G401 (cell line): ENCODE measurements around the gene ZNF813. TPM values are rescaled to one million over a fixed set of nuclear protein-coding genes. Genes with fewer than 3 reads are reported as not detected.

ENCODE experiments used
- DNase-seq: peaks from one replicate; pipeline ENCODE4 v3.0.0-alpha.2; 2015; ENCODE audit warnings: low spot score
- in situ Hi-C: cut with HindIII; loops from 2 replicates; pipeline ENCODE4 v1.10.0; 2016; ENCODE audit warnings: low sequenced_read_pairs, mixed read lengths
- total RNA-seq: library from RNA; depleted of rRNA; stranded (reverse); fragments of >200 nt; shearing (Covaris generic); gene quantifications from 2 replicates; pipeline ENCODE4 v1.2.3, GENCODE V29; 2014

The ZNF813 gene
- total RNA-seq, 1 experiment from 2014 or later: 0.75 TPM

DNA sequence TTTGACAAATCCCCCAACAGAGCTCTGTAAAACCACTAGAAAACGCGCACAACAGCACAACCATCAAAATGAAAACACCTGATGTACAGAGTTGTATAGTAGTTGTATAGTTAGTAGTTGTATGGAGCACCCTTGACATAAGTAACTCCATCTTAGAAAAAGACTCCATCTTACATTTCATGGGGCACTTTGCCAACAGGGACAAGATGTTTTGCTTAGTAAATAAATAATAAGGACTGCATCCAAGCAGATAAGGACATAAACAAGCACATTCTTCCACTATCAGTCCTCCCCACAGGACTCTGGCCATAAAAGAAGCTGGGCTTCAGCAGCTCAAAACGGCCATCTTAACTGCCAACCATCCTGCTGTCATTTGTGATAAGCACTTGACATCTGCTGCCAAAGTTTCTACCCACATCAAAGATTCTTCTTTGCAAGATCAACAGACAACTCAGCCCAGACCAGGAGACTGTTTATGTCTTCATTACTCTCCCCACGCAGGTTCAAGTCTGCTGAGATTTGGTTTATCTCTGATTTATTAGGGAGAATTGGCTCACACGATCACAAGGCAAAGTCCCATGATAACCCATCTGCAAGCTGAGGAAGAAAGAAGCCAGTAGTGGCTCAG, 49.7 kb downstream of the ZNF813 start:
- no peak for DNase-seq
- in situ Hi-C loops: no loop called here

DNA sequence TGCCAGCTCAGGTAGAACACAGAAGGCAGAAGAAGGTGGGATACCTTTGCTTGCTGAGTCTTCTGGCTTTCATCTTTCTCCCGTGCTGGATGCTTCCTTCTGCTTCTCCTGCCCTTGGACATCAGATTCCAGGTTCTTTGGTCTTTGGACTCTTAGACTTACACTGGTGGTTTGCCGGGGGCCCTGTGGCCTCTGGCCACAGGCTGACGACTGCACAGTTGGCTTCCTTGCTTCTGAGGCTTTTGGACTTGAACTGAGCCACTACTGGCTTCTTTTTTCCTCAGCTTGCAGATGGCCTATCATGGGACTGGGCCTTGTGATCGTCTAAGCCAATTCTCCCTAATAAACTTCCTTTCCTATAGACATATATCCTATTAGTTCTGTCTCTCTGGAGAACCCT, 50.6 kb downstream of the ZNF813 start:
- in situ Hi-C loops: no loop called here
- DNase-seq: no peak

DNA sequence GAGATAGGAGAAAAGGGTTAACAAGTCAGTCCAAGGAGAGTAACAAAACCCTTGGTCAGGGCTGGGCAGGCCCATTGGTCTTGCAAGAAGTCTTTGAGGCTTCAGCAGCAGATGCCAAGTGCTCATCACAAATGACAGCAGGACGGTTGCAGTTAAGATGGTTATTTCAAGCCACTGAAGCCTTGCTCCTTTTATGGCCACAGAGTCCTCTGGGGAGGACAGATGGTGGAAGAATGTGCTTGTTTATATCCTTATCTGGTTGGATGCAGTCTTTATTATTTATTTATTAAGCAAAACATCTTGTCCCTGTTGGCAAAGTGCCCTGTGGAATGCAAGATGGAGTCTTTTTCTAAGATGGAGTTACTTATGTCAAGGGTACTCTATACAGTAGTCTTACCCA, 51.2 kb downstream of the ZNF813 start:
- in situ Hi-C loops: no loop called here
- no peak for DNase-seq

DNA sequence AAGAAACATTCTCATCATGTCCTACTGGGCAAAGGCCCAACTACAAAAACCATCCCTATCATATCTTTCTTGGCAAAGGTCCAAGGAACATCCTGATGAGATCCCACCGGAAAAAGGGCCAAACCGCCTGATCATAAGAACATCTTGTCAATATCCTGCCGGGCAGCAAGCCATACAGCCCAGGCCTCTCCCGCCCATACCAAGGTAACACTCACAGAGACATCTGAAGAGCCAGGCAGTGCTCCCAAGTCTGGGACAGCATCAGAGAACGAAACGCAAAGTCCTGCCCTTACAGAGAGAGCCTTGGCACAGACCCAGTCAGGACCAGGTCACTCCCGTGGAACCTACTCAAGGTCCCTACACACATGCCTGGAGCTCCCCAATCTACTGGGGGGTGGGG, 51.9 kb downstream of the ZNF813 start:
- DNase-seq: no peak
- in situ Hi-C loops: no loop called here

DNA sequence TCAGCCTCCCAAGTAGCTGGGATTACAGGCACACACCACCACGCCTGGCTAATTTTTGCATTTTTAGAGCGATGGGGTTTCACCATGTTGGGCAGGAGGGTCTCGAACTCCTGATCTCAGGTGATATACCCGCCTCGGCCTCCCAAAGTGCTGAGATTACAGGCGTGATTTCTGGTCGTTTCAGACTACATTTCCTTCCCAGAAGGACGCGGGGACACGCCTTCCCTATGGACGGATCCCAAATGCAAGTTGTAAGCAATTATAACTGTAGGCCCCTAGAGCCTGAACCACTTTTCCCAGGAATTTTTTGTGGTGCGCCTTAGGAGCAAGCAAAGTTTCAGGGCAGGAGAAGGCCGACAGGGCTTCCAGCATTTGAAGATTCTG, 52.6 kb downstream of the ZNF813 start:
- no peak for DNase-seq
- in situ Hi-C loops: no loop called here

GRCh38 chr19:53520547-53521372, 53.2 kb downstream of the ZNF813 start:
- in situ Hi-C loops: no loop called here
- DNase-seq: peak; percentile 99

DNA sequence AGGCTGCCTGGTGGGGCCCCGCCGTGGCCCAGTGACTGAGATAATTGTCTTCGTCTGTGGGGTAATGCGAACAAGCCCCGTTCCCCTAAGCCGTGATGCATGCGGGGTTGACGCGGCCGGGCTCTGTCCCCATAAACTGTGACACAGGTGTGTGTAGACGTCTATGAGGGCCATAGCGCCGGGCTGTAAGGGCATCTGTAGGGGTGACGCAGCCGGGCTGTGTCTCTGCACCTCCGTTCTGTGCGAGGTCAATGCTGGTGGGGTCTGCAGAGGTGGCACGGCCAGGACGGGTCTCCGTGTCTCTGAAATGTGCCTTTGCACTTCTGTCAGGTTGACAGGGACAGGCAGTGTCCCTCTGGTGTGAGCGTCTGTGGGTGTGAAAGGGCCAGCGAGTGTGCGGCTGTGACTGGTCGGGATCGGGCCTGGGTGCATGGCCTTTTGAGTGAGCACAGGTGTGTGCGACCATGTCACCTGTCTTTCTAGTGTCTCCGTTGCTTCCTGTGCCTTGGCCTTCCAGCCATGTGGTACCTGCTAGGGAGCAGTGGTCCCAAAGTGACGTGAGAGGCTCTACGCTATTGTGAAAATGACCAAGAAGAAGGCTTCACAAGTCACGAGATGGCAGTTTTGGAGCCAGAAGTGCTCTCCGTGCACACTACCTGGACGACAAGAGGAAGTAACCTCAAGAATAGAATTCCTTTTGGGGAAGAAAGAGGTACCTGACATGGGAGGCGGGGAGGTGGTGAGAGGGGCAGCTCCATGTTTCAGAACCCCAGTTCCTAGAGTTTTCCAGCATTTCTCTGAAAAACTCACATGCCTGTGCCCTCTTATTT, 54.1 kb downstream of the ZNF813 start:
- no peak for DNase-seq
- in situ Hi-C loops: no loop called here

DNA sequence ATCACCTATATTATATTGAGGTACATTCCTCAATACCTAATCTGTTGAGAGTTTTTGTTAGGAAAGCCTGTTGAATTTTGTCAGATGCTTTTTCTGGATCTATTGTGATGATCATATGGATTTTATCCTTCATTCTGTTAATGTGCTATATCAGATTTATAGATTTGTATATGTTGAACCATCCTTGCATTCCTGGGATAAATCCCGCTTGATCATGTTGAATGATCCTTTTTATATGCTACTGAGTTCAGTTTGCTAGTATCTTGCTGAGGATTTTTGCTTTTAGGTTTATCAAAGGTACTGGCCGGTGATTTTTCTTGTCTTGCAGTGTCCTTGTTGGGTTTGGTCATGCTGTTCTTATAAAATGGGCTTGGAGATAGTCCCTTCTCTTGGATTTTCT, 58.4 kb downstream of the ZNF813 start:
- no peak for DNase-seq
- in situ Hi-C loops: no loop called here

- DNase-seq: no peak
- in situ Hi-C loops: no loop called here
These were observed 63.1 kb downstream of the ZNF813 start for GRCh38 chr19:53530622-53531021.

GRCh38 chr19:53531457-53531856, 63.9 kb downstream of the ZNF813 start:
- in situ Hi-C loops: no loop called here
- no peak for DNase-seq

DNA sequence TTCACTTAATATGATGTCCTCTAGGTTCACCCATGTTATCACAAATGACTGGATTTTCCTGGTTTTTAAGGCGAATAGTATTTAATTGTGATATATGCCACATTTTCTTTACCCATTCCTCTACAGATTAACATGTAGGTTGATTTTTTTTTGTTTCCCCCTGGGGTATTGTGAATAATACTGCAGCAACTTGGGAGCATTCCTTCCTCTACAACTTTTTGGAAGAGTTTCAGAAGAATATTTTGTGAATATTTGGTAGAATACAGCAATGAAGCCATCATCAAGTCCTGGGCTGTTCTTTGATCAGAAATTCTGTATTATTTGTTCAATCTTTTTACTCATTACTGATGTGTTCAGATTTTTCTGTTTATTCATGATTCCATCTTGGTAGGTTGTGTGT, 64.8 kb downstream of the ZNF813 start:
- in situ Hi-C loops: no loop called here

DNA sequence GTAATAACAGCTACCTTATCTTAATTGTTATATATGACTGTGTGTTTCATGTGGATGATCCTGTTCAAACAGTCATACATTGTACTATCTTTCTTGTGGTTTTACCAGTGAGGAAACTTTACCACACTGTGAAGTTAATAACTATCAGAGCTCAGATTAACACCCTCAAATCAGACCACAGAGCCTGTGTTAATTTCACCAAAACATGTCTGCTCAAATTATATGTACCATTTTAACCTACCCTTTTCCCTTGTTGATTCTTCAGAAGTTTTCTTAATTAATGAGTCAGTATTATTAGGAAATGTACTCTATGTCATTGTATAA, 68.7 kb downstream of the ZNF813 start:
- in situ Hi-C loops: no loop called here
- DNase-seq: no peak

More for the DNA sequence above, 64.8 kb downstream of the ZNF813 start:
- no peak for DNase-seq

DNA sequence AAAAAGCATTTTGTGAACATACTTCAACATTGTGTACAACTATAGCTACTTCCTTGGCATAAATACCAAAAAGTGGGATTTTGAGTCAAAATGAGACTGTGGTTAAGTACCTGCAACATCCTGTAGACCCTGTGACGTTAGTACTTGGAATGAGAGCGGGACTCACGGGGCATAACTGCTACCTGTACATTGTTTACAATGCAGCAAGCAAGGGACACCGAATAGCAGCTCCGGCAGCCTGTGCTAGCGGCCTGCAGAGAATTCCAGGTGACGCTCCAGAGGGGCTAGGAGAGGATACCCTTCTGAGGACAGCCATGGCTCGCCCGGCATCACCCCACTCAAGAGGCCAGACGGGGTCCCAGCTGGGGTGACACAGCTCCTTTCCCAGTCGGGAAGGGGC, 69.6 kb downstream of the ZNF813 start:
- no peak for DNase-seq
- in situ Hi-C loops: no loop called here

DNA sequence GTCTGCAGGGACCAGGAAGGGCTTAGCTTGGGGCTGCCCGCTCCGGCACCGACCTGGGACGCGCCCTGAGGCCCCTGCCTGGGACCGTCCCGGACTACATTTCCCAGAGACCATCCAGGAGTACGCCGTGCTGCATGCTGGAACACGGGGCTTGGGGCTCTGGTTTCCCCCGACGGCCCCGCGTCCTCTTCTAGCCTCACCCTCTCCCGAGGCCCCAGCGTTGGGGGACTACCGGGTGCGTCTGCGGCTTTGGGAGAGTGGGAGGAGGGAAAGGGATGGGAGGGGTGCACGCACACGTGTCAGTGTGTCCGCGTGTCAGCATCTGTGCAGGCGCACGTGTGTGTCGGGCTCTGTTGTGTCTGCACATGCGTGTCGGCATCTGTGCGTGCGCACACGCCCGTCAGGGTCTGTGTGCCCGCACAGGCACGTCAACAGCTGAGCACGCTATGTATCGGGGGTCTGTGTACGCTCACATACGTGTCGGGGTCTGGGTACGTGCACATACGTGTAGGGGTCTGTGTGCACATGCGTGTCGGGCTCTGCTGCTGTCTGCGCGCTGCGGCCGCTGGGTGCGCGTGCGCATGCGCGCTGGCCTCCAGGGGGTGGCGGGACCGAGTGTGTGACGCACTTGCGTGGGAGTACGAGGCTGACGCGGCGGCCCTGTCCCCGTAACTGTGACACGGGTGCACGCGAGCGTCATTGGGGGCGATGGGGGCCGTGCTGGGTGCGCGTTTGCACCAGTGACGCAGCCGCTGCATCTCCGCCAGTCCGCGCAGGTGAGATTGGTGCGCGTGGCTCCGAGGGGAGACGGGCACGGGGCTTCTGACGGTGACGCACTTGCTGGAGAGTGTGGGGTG, 70.2 kb downstream of the ZNF813 start, which contains the start of gene ZNF331:
Gene ZNF331 (plus strand): TSS at position 625 of the 857 bp plus-strand sequence. CDS start 31,232 bp downstream, outside the sequence.
- peak; percentile 76 for DNase-seq

DNA sequence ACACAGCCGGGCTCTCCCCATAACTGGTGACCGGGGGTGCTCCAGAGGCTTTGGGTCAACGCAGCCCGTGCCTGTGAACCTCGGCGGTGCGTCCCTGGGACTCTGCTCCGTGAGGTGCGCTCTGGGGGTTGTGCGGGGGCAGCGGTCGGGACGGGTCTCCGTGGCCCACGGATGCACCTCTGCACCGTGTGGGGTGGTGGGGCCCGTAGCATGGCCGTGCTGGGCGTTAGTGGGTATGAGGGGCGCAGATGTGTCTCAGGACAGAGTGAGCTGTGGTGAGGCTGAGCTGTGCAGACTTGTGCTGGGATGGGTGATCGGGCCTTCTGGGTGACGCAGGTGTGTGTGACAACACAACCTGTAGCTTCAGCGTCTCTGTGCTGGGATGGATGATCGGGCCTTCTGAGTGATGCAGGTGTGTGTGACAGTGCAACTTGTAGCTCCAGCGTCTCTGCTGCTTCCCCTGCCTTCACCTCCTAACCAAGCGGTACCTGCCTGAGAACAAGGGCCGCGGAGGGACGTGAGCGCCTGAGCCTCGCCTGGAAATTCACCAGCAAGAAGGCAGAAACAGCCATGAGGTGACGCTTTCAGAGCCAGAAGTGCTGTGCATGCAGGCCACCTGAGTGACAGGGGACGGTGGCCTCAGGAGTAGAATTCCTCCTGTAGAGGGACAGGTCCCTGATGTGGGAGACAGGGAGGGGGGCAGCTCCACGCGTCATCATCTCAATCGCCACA, 71.0 kb downstream of the ZNF813 start:
- in situ Hi-C loops: no loop called here
- peak; percentile 22 for DNase-seq

More for the DNA sequence above, 70.2 kb downstream of the ZNF813 start, which contains the start of gene ZNF331:
- in situ Hi-C loops: no loop called here

GRCh38 chr19:53540091-53540490, 72.6 kb downstream of the ZNF813 start:
- DNase-seq: no peak
- in situ Hi-C loops: no loop called here

GRCh38 chr19:53541971-53542370, 74.4 kb downstream of the ZNF813 start:
- no peak for DNase-seq
- in situ Hi-C loops: no loop called here

DNA sequence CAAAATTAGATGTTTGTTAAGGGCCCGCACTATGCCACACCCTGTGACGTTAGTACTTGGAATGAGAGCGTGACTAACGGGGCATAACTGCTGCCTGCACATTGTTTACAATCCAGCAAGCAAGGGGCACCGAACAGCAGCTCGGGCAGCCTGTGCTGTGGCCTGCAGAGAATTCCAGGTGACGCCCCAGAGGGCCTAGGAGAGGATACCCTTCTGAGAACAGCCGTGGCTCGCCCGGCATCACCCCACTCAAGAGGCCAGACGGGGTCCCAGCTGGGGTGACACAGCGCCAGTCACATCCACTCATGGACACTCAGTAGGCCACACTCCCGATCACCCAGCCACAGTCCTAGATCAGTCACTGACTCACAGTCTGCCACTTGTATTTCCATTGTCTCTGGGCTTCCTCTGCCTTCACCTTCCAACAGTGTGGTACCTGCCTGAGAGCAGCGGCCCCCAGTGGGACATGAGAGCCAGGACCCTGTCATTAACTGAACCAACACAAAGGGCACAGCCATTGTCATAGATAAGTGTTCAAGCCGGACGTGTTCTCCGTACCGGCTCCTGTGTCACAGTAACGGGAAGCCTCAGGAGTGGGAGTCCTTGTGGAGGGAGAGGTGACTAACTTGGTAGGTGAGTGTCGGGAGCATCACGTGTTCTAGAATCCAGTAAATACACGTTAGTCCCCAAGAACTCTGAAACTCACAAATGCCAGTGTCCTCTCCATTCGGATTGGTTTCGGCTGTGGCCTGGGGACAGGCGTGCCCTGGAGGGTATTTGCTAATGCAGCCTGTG, 77.9 kb downstream of the ZNF813 start:
- in situ Hi-C loops: no loop called here
- no peak for DNase-seq
